HG03280 (cell line): Measurements from ENCODE around the gene PHACTR1.

Experiments
- ATAC-seq: cut with Tn5 transposase; IDR thresholded peaks from one replicate; pipeline ENCODE4 v1.9.1; 2021; ENCODE audit warnings: mild to moderate bottlenecking, moderate library complexity; ENCODE audit not compliant: unreplicated experiment

The PHACTR1 gene

GRCh38 chr6:13012977-13013680, 296.6 kb downstream of the PHACTR1 start:
- ATAC-seq, result no peak

GRCh38 chr6:13013681-13014503, 297.3 kb downstream of the PHACTR1 start:
- no peak for ATAC-seq

DNA sequence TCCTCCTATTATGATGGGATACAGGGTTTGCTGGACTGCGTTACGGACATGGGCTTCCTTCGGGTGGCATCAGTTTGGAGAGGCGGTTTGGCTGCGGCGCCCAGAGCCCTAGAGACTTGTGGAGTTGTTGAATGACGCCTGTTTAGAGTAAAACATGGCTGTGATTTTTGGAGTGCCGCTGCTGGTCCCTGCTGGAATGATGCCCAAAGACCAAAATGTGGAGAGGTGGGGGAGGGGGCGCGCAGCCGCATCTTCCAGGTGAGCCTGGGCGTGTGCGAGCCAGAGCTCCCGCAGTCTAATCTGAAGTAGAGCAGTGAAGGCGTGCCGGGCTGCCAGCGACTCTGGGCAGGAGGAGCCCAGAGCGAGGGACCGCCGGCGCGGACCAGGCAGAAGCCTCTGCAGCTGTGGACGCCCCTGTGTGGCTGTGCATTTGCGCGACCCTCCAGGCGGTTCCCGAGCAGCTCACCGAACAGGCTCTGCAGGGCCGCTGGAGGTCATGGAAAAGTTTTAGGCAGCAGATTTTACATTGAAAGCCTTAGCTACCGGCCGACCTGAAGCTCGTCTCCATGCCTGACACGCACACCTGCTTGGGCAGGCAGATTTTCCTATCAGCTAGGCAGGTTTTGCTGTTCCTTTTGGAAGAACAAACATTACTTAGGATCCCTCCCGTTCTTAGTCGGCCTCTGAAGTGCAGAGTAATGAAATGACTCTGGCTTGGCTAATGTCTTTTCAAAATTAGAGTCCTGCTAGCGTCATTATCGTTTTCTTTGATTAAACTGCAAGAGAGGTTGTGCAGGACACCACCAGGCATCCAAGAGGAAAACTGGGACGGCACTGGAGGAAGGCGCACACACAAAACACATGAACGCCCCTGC, 298.2 kb downstream of the PHACTR1 start:
- ATAC-seq, result no peak

DNA sequence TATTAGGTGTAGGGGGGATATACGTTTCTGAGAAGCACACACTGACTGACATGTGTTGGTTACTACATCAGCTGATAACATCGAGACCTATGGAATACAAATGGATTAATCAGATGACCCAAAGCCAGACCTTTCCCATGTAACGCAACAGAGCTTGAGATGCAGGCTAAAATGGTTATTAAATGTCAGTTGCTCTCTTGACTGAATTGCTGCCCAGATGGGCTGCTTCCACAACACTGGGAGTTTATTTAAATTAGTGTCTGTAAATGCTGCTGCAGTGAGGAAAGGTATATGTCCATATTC, 298.8 kb downstream of the PHACTR1 start:
- no peak for ATAC-seq

GRCh38 chr6:13024616-13025015, 308.0 kb downstream of the PHACTR1 start:
- ATAC-seq, result no peak

- no peak for ATAC-seq
These were observed 309.4 kb downstream of the PHACTR1 start for GRCh38 chr6:13025893-13026499.

DNA sequence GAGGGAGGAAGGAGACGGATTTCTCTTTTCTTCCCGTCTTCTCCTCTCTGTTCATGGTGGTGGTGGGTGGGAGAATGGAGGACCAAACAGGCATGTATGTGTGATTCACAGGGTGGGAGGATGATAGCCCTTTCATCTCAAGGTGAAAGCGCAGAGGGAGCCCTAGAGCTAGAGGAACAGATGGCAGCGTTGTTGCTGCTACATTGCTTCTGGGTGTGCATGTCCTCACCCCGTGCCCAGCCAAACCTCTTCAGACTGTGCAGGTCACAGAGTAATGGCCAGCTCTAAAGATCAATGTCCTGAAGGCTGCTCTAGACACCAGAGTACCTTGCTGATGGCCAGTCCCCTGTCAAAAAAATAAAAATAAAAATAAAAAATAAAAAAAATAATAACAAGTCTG, 310.0 kb downstream of the PHACTR1 start:
- ATAC-seq, result no peak

DNA sequence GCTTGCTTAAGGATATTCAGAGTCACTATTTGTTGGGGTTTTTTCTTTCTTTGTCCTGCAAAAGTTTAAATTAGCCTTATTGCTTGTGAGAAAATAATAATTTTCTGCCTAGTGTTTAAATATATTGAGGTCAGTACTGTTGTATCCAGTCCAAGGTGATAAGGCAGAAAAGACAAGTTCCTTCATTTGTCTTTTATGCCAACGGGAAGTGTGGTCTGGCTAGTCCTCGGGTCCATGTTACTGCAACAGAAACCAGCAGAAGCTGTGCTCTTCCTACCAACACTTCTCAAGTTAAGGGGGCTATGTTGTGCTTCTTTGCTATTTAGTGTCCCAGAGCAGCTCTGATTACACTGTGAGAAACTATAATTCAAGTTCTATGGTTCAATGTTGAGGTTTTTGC, 310.6 kb downstream of the PHACTR1 start:
- no peak for ATAC-seq

- no peak for ATAC-seq
These were observed 313.8 kb downstream of the PHACTR1 start for GRCh38 chr6:13030396-13030795.

DNA sequence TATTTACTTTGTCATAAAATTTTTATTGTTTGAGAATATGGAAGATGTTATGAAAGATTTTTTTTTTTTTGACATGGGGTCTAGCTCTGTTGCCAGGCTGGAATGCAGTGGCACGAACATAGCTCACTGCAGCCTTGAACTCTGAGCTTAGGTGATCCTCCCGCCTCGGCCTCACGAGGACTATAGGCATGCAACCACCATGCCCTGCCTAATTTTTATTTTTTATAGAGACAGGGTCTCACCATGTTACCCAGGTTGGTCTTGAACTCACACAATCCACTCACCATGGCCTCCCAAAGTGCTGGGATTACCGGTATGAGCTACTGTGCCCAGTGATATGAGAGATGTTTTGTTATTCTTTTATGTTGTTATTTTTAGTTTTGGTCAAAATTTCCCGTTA, 316.0 kb downstream of the PHACTR1 start:
- no peak for ATAC-seq

DNA sequence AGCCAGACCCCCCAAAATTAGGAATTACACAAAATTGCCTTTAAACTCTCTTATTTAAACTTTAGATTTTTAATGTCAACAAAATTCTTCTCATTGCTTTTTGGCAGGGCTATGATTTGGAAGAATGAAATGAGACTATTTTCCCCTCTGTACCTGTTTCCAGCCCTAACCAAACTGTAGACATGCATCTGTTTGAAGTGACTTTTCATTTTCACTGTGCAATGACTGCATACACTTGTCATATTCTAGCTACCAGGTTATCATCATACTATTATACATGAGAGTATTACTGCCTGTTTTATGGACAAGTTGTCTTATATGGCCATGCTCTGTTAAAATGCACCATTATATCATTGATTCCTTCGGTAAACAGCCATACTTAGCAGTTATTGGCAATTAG, 316.6 kb downstream of the PHACTR1 start:
- ATAC-seq, result no peak

DNA sequence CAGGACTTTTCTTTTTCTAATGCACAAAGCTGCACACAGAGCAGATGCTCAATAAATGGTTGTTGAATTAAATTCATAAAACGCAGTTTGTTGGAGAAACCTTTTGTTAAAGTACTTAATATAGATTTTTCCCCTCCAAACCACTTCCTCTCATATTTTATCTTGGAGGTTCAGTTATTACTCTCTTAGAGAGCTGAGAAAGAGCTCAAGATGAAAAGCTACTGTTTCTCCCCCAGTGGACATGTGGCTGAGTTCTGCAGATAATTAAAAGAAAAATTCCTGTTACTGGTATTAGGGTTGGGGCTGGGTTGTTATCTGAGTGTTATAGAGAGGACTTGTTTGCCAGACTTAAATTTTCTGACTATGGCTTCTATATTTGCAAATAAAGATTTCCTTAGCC, 317.7 kb downstream of the PHACTR1 start:
- ATAC-seq, result no peak

DNA sequence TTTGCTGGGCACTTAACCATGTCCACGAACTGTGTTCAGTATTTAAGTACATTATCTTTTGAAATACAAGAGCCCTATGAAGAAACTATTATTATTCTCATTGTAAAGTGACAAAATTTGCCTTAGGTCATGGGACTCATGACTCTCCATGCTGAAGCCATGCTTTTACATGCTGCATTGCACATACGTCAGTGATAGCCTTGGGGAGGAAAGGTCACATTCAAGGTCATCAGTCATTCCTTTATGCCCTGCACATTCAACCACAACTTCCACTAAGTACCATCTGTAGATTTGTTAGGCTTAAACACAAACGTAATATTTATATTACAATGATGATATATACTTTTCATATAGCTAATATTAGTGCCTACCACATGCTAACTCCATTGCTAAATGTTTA, 319.0 kb downstream of the PHACTR1 start:
- ATAC-seq, result no peak

- no peak for ATAC-seq
These were observed 321.7 kb downstream of the PHACTR1 start for GRCh38 chr6:13038315-13038714.

DNA sequence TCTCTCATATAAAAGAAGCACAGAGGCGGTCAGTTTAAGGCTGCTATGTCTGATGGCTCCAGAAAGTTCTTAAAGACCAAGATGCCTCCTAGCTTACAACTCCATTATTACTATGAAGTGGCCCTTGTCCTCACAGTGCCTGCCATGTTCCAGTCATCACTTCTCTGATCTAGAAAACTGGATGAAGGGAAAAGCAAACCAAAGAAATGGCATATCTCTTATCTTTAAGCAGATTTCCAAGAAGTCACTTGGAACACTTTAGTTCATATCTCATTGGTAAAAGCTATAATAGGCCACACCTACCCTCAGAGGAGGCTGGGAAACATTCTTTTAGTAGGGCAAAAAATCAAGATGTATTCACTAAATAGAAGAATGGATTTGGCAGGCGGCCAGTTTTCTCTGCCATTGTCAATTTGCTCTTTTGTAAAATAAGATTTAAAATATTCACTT, 322.2 kb downstream of the PHACTR1 start:
- ATAC-seq, result no peak

GRCh38 chr6:13044390-13044789, 327.8 kb downstream of the PHACTR1 start:
- no peak for ATAC-seq

DNA sequence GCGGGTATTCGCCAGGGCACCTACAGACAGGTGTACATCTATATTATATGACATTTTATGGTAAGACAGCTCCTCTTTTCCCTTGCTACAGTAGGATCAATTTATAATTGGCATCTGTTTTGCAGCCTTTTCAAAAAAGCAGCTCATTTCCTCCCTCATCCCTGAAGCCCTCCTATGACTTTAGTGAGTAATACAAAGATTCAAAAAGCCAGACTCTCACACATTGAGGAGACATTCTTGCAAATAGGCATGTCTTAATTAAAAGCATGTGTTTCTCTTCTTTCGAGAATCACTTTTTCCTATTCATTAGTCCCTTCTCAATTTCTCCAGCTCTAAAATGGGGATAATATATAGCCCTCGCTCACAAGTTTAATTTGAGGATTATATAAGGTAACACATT, 328.3 kb downstream of the PHACTR1 start:
- ATAC-seq, result no peak

- ATAC-seq, result no peak
These were observed 329.1 kb downstream of the PHACTR1 start for GRCh38 chr6:13045676-13046075.

DNA sequence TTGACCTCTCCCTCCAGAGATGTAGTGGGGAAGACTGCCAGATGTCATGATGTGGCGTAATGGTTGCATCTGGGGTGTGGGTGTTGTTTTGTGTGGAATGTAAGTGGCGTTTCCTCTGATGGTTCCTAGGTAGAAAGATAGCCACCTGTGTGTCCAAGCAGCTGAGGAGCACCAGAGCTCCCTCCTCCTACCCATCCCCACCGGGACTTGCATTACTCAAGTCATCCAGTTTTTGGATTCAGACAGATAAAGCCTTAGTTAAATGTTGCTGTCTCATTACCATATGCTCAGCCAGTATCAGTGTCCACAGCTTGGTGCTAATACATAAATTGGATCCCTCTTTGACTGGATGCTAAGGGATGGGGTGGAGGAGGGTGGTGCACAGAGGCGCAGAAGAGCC, 329.5 kb downstream of the PHACTR1 start:
- no peak for ATAC-seq

DNA sequence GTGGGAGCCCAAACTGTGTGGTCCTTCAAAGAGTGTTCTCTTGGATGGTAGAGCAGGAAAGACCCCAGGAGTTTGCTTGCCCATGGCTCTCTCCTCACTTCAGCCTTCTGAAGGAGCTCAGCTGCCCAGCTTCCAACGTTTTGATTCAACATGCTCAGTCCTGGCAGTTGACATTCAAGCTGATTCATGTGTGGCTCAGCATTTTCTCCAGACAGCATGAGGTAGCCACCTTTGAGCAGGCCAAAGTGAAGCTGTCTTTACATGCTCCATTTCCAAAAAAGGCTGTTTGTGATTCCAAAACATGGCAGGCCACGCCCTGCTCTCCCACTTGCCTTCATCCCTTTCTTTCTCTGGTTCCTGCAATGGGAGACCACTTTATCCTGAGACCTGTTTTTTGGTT, 331.5 kb downstream of the PHACTR1 start:
- ATAC-seq, result no peak

GRCh38 chr6:13049666-13050254, 333.2 kb downstream of the PHACTR1 start:
- ATAC-seq, result no peak
